ENCODE measurements around the gene ZBTB39. TPM values are rescaled to one million over a fixed set of nuclear protein-coding genes. Genes with fewer than 3 reads are reported as not detected.

Gene ZBTB39
- total and polyA plus RNA-seq, 2 of the 13 experiments (the other 11 are each of a cell fraction or from before 2014, with no cell fraction given): 6.5 to 6.9 TPM

- CTCF ChIA-PET (ENCODE audit: low intra/inter-chr PET ratio, low total read pairs): no interaction called here
- BruUV-seq (replicated peaks): no TSS peak
- intact Hi-C loops (cut with micrococcal nuclease; ENCODE audit: unreplicated experiment): no loop called here
These were observed 25.3 kb downstream of the ZBTB39 start for GRCh38 chr12:56980941-56981530.

DNA sequence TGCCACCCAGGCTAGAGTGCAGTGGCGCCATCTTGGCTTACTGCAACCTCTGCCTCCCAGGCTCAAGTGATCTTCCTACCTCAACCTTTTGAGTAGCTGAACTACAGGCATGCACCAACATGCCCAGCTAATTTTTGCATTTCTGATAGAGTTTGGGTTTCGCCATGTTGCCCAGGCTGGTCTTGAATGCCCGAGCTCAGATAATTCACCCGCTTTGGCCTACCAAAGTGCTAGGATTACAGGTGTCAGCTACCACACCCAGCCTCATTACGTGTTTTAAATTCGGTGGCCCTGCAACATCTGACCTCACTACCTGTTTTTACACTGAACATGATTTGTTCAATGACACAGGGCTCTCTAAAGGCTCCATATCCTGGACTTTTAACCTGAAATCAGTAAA, 26.1 kb downstream of the ZBTB39 start:
- POLR2A ChIA-PET: no interaction called here
- WGBS (ENCODE audit: low lambda C conversion rate): 59% methylated on average over 6 of the region's 6 CpGs
- in situ Hi-C loops (cut with HindIII; ENCODE audit: extremely low pct_ligation_motif_present, low pct_unique_long_range_greater_than_20kb): no loop called here
- TF ChIP-seq ZNF644 (CRISPR knock-in tag; IDR thresholded peaks at IDR 0.05; ENCODE audit: low read depth) (no peak), ZNF687 (CRISPR knock-in tag; IDR thresholded peaks at IDR 0.05) (no peak), PAX8 (CRISPR knock-in tag; IDR thresholded peaks at IDR 0.05; ENCODE audit: borderline replicate concordance) (no peak), ZNF558 (CRISPR knock-in tag; IDR thresholded peaks at IDR 0.05; ENCODE audit: borderline replicate concordance) (no peak), ELF4 (CRISPR knock-in tag; IDR thresholded peaks at IDR 0.05; ENCODE audit: borderline replicate concordance) (no peak), XBP1 (CRISPR knock-in tag; IDR thresholded peaks at IDR 0.05) (no peak), SNAPC2 (CRISPR knock-in tag; IDR thresholded peaks at IDR 0.05) (no peak), CBX2 (IDR thresholded peaks at IDR 0.05; ENCODE audit: low read depth, low read length) (no peak), CBX2 (CRISPR knock-in tag; IDR thresholded peaks at IDR 0.05; ENCODE audit: low read depth) (no peak), TEAD2 (CRISPR knock-in tag; IDR thresholded peaks at IDR 0.05) (no peak), ZNF672 (CRISPR knock-in tag; IDR thresholded peaks at IDR 0.05) (no peak), ZNF703 (CRISPR knock-in tag; IDR thresholded peaks at IDR 0.05; ENCODE audit: borderline replicate concordance) (no peak), TBX2 (CRISPR knock-in tag; IDR thresholded peaks at IDR 0.05; ENCODE audit: borderline replicate concordance) (no peak)
- TF ChIP-seq, protein P1, sequence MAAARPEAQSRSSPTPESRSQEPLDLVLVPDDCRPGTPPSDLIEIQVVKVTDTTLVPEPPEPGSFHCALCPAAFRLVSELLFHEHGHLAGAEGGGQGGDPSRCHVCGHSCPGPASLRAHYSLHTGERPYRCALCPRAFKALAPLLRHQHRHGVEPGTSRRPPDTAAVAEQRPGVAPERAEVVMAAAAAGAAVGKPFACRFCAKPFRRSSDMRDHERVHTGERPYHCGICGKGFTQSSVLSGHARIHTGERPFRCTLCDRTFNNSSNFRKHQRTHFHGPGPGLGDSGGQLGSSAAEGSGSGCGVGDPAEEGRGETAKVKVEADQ (CRISPR knock-in tag; IDR thresholded peaks at IDR 0.05; ENCODE audit: borderline replicate concordance): no peak

More at GRCh38 chr12:56980941-56981530, 25.3 kb downstream of the ZBTB39 start:
- H3K27ac ChIP-seq (ENCODE audit: extremely low read length, insufficient read depth, low read length): no peak overlapping the region
- H3K9ac ChIP-seq (ENCODE audit: insufficient read depth, low read depth, low read length): no peak overlapping the region
- no peaks in the 10 kb centered on the region for H3K79me2 ChIP-seq (ENCODE audit: insufficient read depth, low read length)
- no peak overlapping the region for H3K4me2 ChIP-seq (ENCODE audit: low read depth, low read length)
- DNase-seq (ENCODE audit: low spot score) (no peak), ATAC-seq (no peak), FAIRE-seq (no peak)
- H3K27me3 ChIP-seq (ENCODE audit: control insufficient read depth in 1 of 2, insufficient read depth in 2 of 2, low read length in 2 of 2): no peaks in the 10 kb centered on the region; a peak in 2 of 5 replicates
- no peaks in the 10 kb centered on the region for H3K36me3 ChIP-seq (replicated peaks in 1 of 2; ENCODE audit: control insufficient read depth in 1 of 2, insufficient read depth in 2 of 2, low read length in 2 of 2)
- 18% methylated on average over 4 of the region's 4 CpGs for WGBS (ENCODE audit: low lambda C conversion rate)
- H3K9me3 ChIP-seq (ENCODE audit: low read length): no peaks in the 10 kb centered on the region
- POLR2A ChIA-PET: no interaction called here
- in situ Hi-C loops (cut with HindIII; ENCODE audit: extremely low pct_ligation_motif_present, low pct_unique_long_range_greater_than_20kb): no loop called here
- no peaks in the 10 kb centered on the region for H4K20me1 ChIP-seq (ENCODE audit: insufficient read depth, low read length)
- TF ChIP-seq PAF1 (CRISPR knock-in tag; IDR thresholded peaks at IDR 0.05) (no peak), FOXA3 (CRISPR knock-in tag; IDR thresholded peaks at IDR 0.05) (no peak), ZNF558 (CRISPR knock-in tag; IDR thresholded peaks at IDR 0.05; ENCODE audit: borderline replicate concordance) (no peak)
- no peak overlapping the region for H2AFZ ChIP-seq (ENCODE audit: low read length)
- no peak overlapping the region for H3K4me3 ChIP-seq (replicated peaks in 1 of 3; ENCODE audit: insufficient read depth in 1 of 3, low read depth in 2 of 3, low read length in 3 of 3)
- no peaks in the 10 kb centered on the region for H3K4me1 ChIP-seq (ENCODE audit: insufficient read depth, low read length)

More for the DNA sequence above, 26.1 kb downstream of the ZBTB39 start:
- Histone ChIP-seq H3K4me1 (ENCODE audit: insufficient read depth, low read length) (no peaks in the 10 kb centered on the region), H3K36me3 (replicated peaks in 1 of 2; ENCODE audit: control insufficient read depth in 1 of 2, insufficient read depth in 2 of 2, low read length in 2 of 2) (no peaks in the 10 kb centered on the region), H3K4me3 (replicated peaks in 1 of 3; ENCODE audit: insufficient read depth in 1 of 3, low read depth in 2 of 3, low read length in 3 of 3) (no peak overlapping the region), H4K20me1 (ENCODE audit: insufficient read depth, low read length) (no peaks in the 10 kb centered on the region), H3K27me3 (ENCODE audit: control insufficient read depth in 1 of 2, insufficient read depth in 2 of 2, low read length in 2 of 2) (no peaks in the 10 kb centered on the region; a peak in 2 of 5 replicates), H3K27ac (ENCODE audit: extremely low read length, insufficient read depth, low read length) (no peak overlapping the region), H3K79me2 (ENCODE audit: insufficient read depth, low read length) (no peaks in the 10 kb centered on the region), H3K9me3 (ENCODE audit: low read length) (no peaks in the 10 kb centered on the region), H2AFZ (ENCODE audit: low read length) (no peak overlapping the region), H3K4me2 (ENCODE audit: low read depth, low read length) (no peak overlapping the region), H3K9ac (ENCODE audit: insufficient read depth, low read depth, low read length) (no peak overlapping the region)
- no peak for FAIRE-seq
- CTCF ChIA-PET (ENCODE audit: low intra/inter-chr PET ratio, low total read pairs): no interaction called here
- no TSS peak for BruUV-seq (replicated peaks)
- no peak for DNase-seq (ENCODE audit: low spot score)
- intact Hi-C loops (cut with micrococcal nuclease; ENCODE audit: unreplicated experiment): no loop called here
- ATAC-seq: no peak
